Measurements from ENCODE around the gene ABCB6.

- TF ChIP-seq POLR2A (IDR thresholded peaks at IDR 0.05): no peak
- TF ChIP-seq, protein P1, sequence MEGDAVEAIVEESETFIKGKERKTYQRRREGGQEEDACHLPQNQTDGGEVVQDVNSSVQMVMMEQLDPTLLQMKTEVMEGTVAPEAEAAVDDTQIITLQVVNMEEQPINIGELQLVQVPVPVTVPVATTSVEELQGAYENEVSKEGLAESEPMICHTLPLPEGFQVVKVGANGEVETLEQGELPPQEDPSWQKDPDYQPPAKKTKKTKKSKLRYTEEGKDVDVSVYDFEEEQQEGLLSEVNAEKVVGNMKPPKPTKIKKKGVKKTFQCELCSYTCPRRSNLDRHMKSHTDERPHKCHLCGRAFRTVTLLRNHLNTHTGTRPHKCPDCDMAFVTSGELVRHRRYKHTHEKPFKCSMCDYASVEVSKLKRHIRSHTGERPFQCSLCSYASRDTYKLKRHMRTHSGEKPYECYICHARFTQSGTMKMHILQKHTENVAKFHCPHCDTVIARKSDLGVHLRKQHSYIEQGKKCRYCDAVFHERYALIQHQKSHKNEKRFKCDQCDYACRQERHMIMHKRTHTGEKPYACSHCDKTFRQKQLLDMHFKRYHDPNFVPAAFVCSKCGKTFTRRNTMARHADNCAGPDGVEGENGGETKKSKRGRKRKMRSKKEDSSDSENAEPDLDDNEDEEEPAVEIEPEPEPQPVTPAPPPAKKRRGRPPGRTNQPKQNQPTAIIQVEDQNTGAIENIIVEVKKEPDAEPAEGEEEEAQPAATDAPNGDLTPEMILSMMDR (IDR thresholded peaks at IDR 0.05): no peak
Observed at GRCh38 chr2:219220652-219221402, 2.1 kb upstream of the ABCB6 start.

Measured in breast epithelium (tissue), 3 donors.